Effector CD8-positive, alpha-beta T cell (primary cell): ENCODE data around the gene NCBP3.
A peak's percentile ranks its signal among the peaks of the same experiment; 100 is the strongest.
"Not testable (repeated sequence)": the region's sequence is repeated elsewhere in the genome, so short reads cannot be mapped to it uniquely, and the experiment has no call there.

Source experiments
- DNase-seq: peaks from one replicate; lab custom pipeline; 2025; lab: John Stamatoyannopoulos, UW

NCBP3 gene

DNA sequence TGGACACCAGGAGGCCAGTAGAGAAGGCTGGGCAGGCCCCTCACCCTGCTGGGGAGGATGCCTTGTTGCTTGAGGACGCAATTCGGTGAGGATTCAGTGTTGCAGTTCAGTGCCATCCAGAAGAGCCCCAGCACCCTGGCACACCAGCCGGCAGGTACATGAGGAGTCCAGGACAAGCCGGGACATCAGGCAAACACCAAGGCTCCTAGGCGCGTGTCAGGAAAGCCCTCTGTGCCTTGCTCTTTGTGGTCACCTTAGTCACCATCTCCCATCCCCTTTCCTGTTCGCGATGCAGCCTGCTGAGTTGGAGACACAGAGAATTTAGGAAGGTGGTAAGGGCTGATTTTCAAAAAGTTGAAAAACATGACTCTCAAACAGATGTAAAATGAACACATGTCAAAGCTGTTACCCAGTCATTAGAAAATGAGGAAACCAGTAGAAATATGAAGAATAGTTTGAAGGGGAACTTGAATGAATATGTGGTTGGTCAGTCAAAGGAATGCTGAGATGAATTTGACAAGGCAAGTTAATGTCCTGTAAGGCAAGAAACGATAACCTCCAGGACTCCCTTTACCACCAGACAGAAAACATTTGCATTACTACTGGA is 2.3 kb upstream of the NCBP3 start:
- no peak for DNase-seq

GRCh38 chr17:3847165-3847670 is 1.2 kb upstream of the NCBP3 start:
- DNase-seq, result no peak

- no peak for DNase-seq
These were observed 555 bp upstream of the NCBP3 start for GRCh38 chr17:3846437-3847164.

DNA sequence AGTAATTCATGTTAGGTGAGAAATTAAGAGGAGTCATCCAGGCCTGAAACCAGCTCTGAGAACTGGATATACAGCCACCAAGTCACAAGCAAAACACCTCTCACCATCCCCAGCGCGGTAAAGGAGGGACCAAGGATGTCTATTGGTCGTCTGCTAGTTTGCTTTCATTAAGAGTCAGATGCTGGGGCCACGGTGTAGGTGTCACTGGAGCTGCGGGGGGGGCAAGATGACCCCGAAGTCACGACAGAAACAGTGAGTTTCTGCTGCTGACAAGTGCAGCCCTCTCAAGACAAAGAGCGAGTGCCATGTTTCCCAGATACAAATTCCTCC is 790 bp downstream of the NCBP3 start:
- no peak for DNase-seq

- DNase-seq, result not testable (repeated sequence)
These were observed 1.5 kb downstream of the NCBP3 start for GRCh38 chr17:3844556-3844955.

DNA sequence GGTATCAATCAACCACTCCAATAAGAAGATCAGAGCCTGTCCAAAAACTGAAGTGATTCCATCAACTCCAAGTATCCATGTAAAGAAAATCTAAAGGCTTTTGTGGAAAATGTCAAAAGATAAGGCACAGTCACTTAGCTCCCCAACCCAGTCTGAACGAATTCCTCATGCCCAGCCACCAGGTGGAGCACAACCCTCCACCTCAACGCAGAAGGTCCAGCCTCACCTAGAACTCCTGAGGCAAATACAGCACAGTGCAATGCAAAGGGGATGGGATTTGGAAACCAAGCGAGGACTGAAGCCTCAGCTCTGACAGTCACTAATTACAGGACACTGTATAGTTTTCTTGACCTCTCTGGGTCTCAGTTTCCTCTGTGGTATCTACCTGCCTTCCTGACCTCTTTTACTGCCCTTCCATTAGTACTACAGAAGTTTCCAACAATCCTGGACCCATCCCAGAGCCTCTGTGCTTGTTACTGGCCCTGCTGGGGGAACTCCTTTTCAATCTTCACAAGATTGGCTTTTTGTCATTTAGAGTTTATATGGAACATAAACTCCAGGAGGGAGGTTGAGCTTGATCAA is 2.0 kb downstream of the NCBP3 start:
- no peak for DNase-seq

GRCh38 chr17:3838206-3838605 is 7.8 kb downstream of the NCBP3 start:
- DNase-seq, result no peak

DNA sequence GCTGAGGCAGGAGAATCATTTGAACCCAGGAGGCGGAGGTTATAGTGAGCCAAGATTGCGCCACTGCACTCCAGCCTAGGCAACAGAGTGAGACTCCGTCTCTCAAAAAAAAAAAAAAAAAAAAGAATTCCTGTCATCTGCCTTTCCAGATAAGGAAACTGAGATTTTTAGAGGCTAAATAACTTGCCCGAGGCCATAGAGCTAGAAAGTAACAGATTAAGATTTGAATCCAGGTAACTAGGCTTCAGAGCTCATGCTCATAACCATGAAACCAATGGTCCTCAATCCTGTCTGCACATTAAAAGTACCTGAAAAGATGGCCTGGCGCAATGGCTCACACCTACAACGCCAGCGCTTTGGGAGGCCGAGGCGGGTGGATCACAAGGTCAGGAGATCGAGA is 9.5 kb downstream of the NCBP3 start:
- DNase-seq, result no peak

DNA sequence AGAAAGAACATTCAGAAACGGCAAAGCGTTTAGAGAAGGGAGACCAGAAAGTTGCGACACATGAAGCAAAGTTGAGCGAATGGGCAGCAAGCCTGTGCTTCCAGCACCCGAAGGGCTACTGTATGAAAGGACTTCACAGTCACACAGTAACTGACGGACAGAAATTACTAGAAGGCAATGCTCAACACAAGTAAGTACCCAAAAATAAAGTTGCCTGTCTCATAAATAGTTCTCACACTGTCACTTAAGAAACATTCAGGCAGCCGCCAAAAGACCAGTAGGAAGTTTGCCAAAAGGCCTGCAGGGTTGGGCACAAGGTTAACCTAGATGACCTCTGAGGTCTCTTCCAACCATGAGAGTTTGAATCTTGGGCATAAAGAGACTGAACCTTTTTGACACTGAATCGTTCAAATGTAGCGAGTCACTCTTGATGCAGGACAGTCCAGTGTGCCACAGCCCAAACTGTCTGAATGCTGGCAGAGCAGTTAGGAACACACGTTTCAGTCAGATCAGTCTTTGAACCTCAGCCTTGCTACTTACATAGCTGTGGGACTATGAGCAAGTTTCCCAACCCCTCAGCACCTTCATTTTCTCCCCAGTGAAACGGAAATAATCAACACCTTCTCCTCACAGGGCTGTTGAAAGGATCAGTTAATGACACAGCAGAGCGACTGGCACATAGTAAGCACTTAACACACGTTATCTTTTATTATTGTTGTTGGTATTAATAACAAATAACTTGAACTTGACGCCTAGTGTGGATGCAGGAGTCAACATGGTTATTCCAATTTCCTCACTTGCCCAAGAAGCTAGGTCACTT is 10.4 kb downstream of the NCBP3 start:
- DNase-seq, result no peak

- DNase-seq, result no peak
These were observed 11.2 kb downstream of the NCBP3 start for GRCh38 chr17:3834811-3835210.

DNA sequence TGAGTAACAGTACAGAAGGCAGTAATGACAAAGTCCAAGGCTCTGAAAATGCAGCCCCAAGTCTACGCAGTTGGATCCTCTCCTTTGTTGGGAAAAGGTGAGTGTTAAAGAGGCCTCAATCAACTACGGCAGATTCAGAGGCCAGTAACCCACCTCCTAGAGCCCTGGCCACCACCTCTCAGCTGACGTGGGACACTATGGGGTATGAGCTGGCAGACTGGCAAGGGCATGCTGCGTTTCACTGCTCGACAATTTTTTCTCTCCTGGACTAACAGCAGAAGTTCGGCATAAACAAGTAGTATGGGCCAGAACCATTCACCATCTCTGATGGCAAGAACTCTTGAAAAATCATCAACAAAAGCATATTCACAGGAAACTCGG is 17.2 kb downstream of the NCBP3 start:
- DNase-seq, result no peak

DNA sequence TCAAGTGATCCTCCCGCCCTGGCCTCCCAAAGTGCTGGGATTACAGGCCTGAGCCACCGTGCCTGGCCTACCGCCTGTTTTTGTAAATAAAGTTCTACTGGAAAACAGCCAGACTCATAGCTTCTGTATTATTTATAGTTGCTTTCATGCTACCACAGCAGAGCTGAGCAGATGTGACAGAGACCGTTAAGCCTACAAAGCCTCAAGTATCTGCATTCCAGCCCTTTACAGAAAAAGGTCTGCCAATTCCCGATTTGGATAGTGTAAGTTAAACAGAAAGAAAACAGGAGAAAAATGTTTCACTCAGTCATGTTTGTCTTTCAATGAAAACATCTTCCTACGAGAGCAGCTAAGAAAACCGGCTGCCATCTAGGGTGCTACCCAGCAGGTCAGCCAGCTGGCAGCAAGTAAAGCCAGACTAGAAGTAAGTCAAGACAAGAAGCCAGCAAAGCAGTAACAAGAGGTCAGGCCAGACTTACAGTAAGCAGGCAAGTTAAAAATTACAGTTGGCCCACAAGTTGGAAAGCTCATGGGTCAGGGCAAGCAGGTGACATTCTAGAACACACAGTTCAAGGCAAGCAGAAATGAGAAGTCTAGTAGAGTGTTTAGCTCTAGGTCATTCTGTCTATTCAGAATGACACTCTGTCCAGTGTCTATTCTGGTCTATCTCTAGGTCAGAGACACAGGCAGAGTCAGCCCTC is 17.7 kb downstream of the NCBP3 start:
- DNase-seq, result no peak

DNA sequence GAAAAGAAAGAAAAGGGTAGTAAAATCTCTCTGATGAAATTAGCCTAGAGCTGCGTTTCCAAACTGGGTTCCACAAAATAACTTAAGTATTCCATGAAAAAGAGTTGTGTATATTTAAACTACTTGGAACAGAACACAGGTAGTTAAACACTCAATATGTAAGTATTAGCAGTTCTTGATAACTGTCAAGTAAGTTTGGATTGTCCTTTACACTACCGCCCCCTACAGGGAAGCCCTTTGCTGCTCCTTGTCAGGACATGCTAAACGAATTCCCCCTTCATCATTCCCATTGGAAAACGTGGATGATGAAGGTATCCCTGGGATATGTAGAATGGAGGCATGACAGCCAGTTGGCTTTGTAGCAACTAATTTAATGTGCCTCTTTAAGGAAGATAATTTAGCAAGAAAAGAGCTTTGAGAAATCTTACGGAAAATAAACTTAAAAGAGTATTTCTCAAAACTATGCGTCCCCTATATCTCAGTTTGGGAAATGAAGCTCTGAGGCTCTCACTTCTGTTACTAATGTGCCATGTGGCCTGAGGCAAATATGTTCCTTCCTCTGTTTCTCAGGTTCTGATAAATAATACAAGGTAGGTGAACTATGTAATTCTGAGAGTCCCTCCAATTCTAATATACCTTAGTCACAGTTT is 18.8 kb downstream of the NCBP3 start:
- peak; percentile 59 for DNase-seq

DNA sequence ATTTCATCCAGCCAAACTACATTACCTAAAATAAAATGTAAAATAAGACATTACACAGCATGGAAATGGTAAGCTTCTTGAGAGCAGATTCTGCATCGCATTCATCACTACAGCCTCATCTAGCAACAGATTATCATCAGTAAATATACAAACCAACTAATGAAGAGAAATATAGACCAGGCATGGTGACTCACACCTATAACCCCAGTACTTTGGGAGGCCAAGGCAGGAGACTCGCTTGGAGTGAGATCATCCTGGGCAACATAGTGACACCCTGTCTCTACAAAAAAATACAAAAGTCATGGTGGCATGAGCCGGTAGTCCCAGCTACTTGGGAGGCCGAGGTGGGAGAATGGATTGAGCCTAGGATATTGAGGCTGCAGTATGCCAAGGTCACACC is 19.9 kb downstream of the NCBP3 start:
- no peak for DNase-seq

- no peak for DNase-seq
These were observed 24.9 kb downstream of the NCBP3 start for GRCh38 chr17:3821101-3821500.

DNA sequence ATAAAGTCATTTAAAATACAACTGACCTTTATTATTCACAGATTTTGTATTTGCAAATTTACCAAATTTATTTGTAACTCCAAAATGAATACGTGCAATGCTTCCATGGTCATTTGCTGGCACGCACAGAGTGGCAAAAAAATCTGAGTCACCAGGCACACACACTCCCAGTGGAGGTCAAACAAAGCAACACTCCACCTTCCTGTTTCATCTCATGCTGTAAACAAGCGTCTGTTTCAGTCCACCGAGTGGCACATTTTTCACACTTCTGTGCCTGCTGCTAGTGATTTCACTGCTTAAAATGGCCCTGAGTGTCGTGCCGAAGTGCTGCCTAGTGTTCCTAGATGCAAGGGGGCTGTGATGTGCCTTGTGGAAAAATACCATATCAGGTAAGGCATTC is 27.3 kb downstream of the NCBP3 start:
- no peak for DNase-seq

- no peak for DNase-seq
These were observed 28.0 kb downstream of the NCBP3 start for GRCh38 chr17:3817851-3818605.

- DNase-seq, result no peak
These were observed 30.1 kb downstream of the NCBP3 start for GRCh38 chr17:3815925-3816324.

- no peak for DNase-seq
These were observed 30.9 kb downstream of the NCBP3 start for GRCh38 chr17:3815122-3815521.

DNA sequence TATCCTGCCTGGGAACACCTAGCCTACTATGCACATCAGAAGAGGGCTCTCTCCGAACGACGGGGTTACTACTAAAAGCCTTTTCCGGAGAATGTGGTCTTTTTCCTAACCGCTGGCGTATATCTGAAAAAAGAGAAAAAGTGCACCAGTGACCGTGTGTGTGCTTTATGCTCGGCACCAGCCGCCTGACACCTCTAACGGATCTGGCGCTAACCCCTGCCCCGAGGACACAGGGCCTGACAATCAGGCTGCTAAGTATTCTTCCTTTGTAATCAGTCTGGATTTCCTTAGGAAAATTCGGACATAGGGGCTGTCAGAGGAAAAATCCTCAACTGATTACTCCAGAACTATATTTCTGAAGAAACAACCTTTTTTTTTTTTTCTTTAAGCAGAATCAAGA is 31.7 kb downstream of the NCBP3 start:
- DNase-seq, result no peak

DNA sequence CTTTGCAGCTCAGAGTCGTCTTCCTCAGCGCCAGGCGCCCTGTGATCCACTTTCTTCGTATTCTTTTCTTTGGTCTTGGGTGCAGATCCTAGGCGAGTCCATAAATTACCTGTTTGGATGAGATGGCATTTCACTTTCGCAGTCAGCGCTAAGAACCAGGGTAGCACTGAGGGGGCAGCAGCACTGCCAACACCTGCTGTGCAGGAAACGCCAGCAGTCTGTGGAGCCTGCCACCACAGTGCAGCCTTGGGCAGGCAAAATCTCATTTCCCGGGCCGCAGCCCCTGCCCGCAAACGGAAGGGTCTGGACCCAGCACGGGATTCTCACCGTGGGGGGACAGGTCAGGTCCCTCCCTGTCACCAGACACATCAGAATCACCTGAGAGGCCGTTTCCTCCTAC is 32.9 kb downstream of the NCBP3 start:
- no peak for DNase-seq
